CD4-positive, alpha-beta memory T cell (primary cell): ENCODE measurements around the gene SSH2. TPM values are rescaled to one million over a fixed set of nuclear protein-coding genes. Genes with fewer than 3 reads are reported as not detected.

Source experiments
- CTCF ChIA-PET: fragments of 350-600 bp; sonication (Branson Sonifier 250); formaldehyde crosslinking; loops from one replicate; lab custom pipeline; 2021; ENCODE audit warnings: inconsistent platforms; ENCODE audit not compliant: partially characterized antibody; lab: Charles Lee
- POLR2A ChIA-PET: fragments of 350-600 bp; sonication (Branson Sonifier 250); formaldehyde crosslinking; loops from one replicate; lab custom pipeline; 2021; ENCODE audit not compliant: partially characterized antibody; lab: Charles Lee
- DNase-seq, 5 donors: peaks; one replicate each; pipeline versions ENCODE4 v3.0.0 to v3.0.0-alpha.2; 2020 to 2022; ENCODE audit warnings: mixed read lengths in 1 of 5
- H3K27ac ChIP-seq: one replicate; pipeline ENCODE4 v1.7.0; 2013; ENCODE audit warnings: low read depth, low read length
- H3K27me3 ChIP-seq: 2 replicates; pipeline ENCODE4 v1.7.0; 2013; ENCODE audit warnings: mild to moderate bottlenecking, low read length, moderate library complexity; ENCODE audit not compliant: insufficient read depth
- H3K36me3 ChIP-seq: 2 replicates; pipeline ENCODE4 v1.7.0; 2013; ENCODE audit warnings: mild to moderate bottlenecking, low read length, moderate library complexity; ENCODE audit not compliant: insufficient read depth
- H3K4me1 ChIP-seq: 2 replicates; pipeline ENCODE4 v1.7.0; 2013; ENCODE audit warnings: mild to moderate bottlenecking, low read length, moderate library complexity; ENCODE audit not compliant: insufficient read depth
- H3K4me3 ChIP-seq, 2 donors: one replicate each; pipeline ENCODE4 v1.7.0; 2013; ENCODE audit warnings: low read length in 2 of 2, mild to moderate bottlenecking in 1 of 2
- H3K9me3 ChIP-seq, 2 donors: one replicate each; pipeline ENCODE4 v1.7.0; 2013; ENCODE audit warnings: low read length in 2 of 2, control low read depth in 1 of 2; ENCODE audit not compliant: control insufficient read depth in 1 of 2
- H3K27ac Mint-ChIP-seq, 7 donors: one replicate each; pipeline ENCODE4 v1.8.0; 2020 to 2021; ENCODE audit warnings: mixed read lengths in 7 of 7, mild to moderate bottlenecking in 6 of 7, inconsistent platforms in 3 of 7, moderate library complexity in 3 of 7
- H3K27me3 Mint-ChIP-seq, 2 donors: one replicate each; pipeline ENCODE4 v1.8.0; 2020 to 2021; ENCODE audit warnings: mixed read lengths in 2 of 2
- H3K36me3 Mint-ChIP-seq, 2 donors: one replicate each; pipeline ENCODE4 v1.8.0; 2020 to 2021; ENCODE audit warnings: mixed read lengths in 2 of 2, inconsistent platforms in 1 of 2, mild to moderate bottlenecking in 1 of 2
- H3K4me1 Mint-ChIP-seq, 4 donors: one replicate each; pipeline ENCODE4 v1.8.0; 2020 to 2021; ENCODE audit warnings: mixed read lengths in 4 of 4, mild to moderate bottlenecking in 1 of 4
- H3K4me3 Mint-ChIP-seq, 8 donors: one replicate each; pipeline ENCODE4 v1.8.0; 2020 to 2021; ENCODE audit warnings: mixed read lengths in 8 of 8, mild to moderate bottlenecking in 7 of 8, moderate library complexity in 6 of 8, inconsistent platforms in 3 of 8
- H3K9me3 Mint-ChIP-seq, 8 donors: one replicate each; pipeline ENCODE4 v1.8.0; 2020 to 2021; ENCODE audit warnings: mixed read lengths in 8 of 8, mild to moderate bottlenecking in 5 of 8, inconsistent platforms in 3 of 8, moderate library complexity in 1 of 8
- intact Hi-C: fragments of 100-400 bp; cut with micrococcal nuclease; formaldehyde crosslinking; loops from one replicate; pipeline ENCODE4 v1.15.1; 2023
- polyA plus RNA-seq, 2 donors: library from polyadenylated mRNA; unstranded; fragments of 300-500 nt; fragmentation: Illumina TruSeq; gene quantifications; one replicate each; pipeline ENCODE4 v1.2.3, GENCODE V29; 2021
- total RNA-seq, 2 experiments: library from RNA; stranded (reverse); gene quantifications; one replicate each; pipeline ENCODE4 v1.2.3, GENCODE V29; 2021

Gene SSH2
- total and polyA plus RNA-seq, 4 experiments from 2014 or later: 13.5 to 70.4 (median 54.2) TPM

DNA sequence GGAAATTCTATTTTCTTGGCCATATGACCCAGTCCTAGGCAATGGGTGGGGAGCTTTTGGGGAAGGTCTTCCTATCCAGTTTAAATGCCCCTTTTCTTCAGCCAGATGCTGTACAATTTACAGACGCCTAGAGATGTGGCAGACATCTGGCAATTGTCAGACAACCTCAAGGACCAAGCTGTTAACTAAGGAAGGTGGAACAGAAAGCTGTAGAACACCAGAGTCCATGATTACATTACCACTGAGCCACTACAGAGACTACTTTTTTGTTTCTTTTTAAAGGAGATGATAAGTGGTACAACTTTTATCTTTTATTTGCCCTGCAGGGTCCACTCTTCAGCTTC, 286.2 kb downstream of the SSH2 start:
- Histone ChIP-seq H3K4me3 (no peak overlapping the region), H3K27ac (no peak overlapping the region), H3K36me3 (peaks cover 28% of the 10 kb centered on the region), H3K4me1 (no peaks in the 10 kb centered on the region), H3K27me3 (no peaks in the 10 kb centered on the region), H3K9me3 (no peaks in the 10 kb centered on the region)
- Mint-ChIP-seq H3K27ac (peak overlapping the region in 2 of 7 donors; percentile 16 to 54), H3K36me3 (peaks cover 19 to 48% of the 10 kb centered on the region in 2 donors), H3K4me3 (no peak overlapping the region), H3K27me3 (no peaks in the 10 kb centered on the region), H3K4me1 (peaks cover 7 to 19% (median 13%) of the 10 kb centered on the region in 4 donors), H3K9me3 (no peaks in the 10 kb centered on the region)
- ChIA-PET CTCF (interaction anchor here (0.7 to 2.3 kb wide), 4 partner anchors 8 to 378 kb away, joined by 3 to 9 read pairs (median 3); no protein-coding TSS in a partner anchor), POLR2A (interaction anchor here (1.4 kb wide), 1 partner anchor 10 kb away, joined by 3 read pairs; no protein-coding TSS in a partner anchor)
- DNase-seq: no peak
- intact Hi-C loops: no loop called here

DNA sequence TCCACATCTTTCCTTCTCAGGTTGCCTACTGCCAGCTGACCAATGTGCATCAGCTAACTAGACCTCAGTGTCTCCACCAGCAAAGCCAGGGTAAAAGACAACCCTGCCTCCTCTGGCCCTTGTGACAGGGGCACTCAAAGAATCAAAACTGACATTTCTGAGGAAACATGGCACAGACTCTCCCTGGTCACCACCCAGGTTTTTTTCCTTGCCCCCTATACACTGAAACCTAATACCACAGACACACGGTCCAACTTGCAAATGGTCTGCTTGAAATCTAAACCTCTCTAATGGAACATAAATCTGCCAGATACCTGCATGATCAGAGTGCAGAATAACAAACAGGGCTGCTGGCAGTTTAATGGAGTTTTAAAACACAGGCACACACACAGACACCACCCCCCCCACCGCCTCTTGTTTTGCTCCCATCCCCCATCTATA, 287.8 kb downstream of the SSH2 start:
- H3K4me3 ChIP-seq: no peak overlapping the region
- intact Hi-C loops: no loop called here
- H3K4me1 Mint-ChIP-seq: peaks cover 7 to 19% (median 12%) of the 10 kb centered on the region in 4 donors
- H3K4me1 ChIP-seq: no peaks in the 10 kb centered on the region
- ChIA-PET POLR2A (interaction anchor here (0.7 to 1.0 kb wide), 2 partner anchors 10 to 15 kb away, joined by 3 to 4 read pairs; no protein-coding TSS in a partner anchor), CTCF (interaction anchor here (1.0 to 6.8 kb wide), 8 partner anchors 9 to 379 kb away, joined by 3 to 141 read pairs (median 4); no protein-coding TSS in a partner anchor)
- H3K9me3 Mint-ChIP-seq: no peaks in the 10 kb centered on the region
- peaks cover 18% of the 10 kb centered on the region for H3K36me3 ChIP-seq
- no peaks in the 10 kb centered on the region for H3K9me3 ChIP-seq
- no peak for DNase-seq
- H3K27me3 ChIP-seq: no peaks in the 10 kb centered on the region
- H3K27ac ChIP-seq: no peak overlapping the region
- H3K27ac Mint-ChIP-seq: peak overlapping the region; percentile 29 to 80 (median 46)
- H3K4me3 Mint-ChIP-seq: no peak overlapping the region
- H3K27me3 Mint-ChIP-seq: no peaks in the 10 kb centered on the region
- H3K36me3 Mint-ChIP-seq: peaks cover 9 to 40% of the 10 kb centered on the region in 2 donors

DNA sequence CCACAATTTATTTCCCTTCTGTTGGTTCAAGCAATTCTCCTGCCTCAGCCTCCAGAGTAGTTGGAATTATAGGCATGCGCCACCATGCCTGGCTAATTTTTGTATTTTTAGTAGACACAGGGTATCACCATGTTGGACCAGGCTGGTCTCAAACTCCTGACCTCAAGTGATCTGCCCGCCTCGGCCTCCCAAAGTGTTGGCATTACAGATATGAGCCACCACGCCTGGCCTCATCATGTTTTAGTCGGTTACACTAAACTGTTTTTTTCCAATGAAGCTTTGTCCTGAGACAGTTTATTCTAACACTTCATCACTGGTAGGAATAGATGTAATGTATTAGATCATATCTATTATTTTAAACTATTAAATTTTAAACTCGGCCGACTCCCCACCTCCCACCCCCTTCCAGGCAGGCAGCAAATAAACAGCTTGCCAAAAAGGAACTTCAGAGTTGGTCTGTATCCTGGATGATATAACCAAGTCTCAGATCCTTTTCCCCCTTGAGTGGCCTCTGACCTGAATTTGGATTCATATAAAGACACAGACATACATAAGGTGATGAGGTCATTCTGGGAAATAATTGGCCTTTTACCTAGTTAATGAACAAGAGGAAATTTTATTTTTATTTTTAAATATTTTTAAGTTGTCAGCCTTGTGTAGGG, 288.9 kb downstream of the SSH2 start:
- Mint-ChIP-seq H3K4me3 (no peak overlapping the region), H3K4me1 (peaks cover 7 to 19% (median 13%) of the 10 kb centered on the region in 4 donors), H3K36me3 (peaks cover 16 to 48% of the 10 kb centered on the region in 2 donors), H3K9me3 (no peaks in the 10 kb centered on the region), H3K27ac (peak overlapping the region in 2 of 7 donors; percentile 36 to 71), H3K27me3 (no peaks in the 10 kb centered on the region)
- Histone ChIP-seq H3K4me3 (no peak overlapping the region), H3K27ac (no peak overlapping the region), H3K9me3 (no peaks in the 10 kb centered on the region), H3K27me3 (no peaks in the 10 kb centered on the region), H3K36me3 (peaks cover 25% of the 10 kb centered on the region), H3K4me1 (no peaks in the 10 kb centered on the region)
- intact Hi-C loops: no loop called here
- CTCF ChIA-PET: interaction anchor here (1.1 to 6.8 kb wide), 3 partner anchors 24 to 299 kb away, joined by 3 to 141 read pairs (median 5); no protein-coding TSS in a partner anchor
- POLR2A ChIA-PET: no interaction called here
- no peak for DNase-seq

- Histone ChIP-seq H3K4me1 (no peaks in the 10 kb centered on the region), H3K27ac (no peak overlapping the region), H3K4me3 (no peak overlapping the region), H3K9me3 (no peaks in the 10 kb centered on the region), H3K27me3 (no peaks in the 10 kb centered on the region), H3K36me3 (peaks cover 25% of the 10 kb centered on the region)
- ChIA-PET CTCF (interaction anchor here (1.3 to 6.8 kb wide), 8 partner anchors 15 to 168 kb away, joined by 5 to 141 read pairs (median 8); no protein-coding TSS in a partner anchor), POLR2A (interaction anchor here (1.1 to 2.5 kb wide), 2 partner anchors 23 to 83 kb away, joined by 3 to 14 read pairs; no protein-coding TSS in a partner anchor)
- no peak for DNase-seq
- Mint-ChIP-seq H3K27ac (peak overlapping the region in 5 of 7 donors; percentile 60 to 96 (median 75)), H3K9me3 (no peaks in the 10 kb centered on the region), H3K4me1 (peaks cover 7 to 19% (median 13%) of the 10 kb centered on the region in 4 donors), H3K36me3 (peaks cover 20 to 48% of the 10 kb centered on the region in 2 donors), H3K4me3 (no peak overlapping the region), H3K27me3 (no peaks in the 10 kb centered on the region)
- intact Hi-C loops: no loop called here
Measured at GRCh38 chr17:29640413-29640812, 289.6 kb downstream of the SSH2 start.

- H3K4me3 ChIP-seq: no peak overlapping the region
- no peaks in the 10 kb centered on the region for H3K27me3 ChIP-seq
- peaks cover 69% of the 10 kb centered on the region for H3K36me3 ChIP-seq
- Mint-ChIP-seq H3K4me1 (peaks cover 4 to 7% (median 5%) of the 10 kb centered on the region in 4 donors), H3K27ac (peak overlapping the region in 3 of 7 donors; percentile 25 to 80 (median 70)), H3K9me3 (no peaks in the 10 kb centered on the region), H3K36me3 (peaks cover 29 to 69% of the 10 kb centered on the region in 2 donors), H3K4me3 (peak overlapping the region in 1 of 8 donors; percentile 18), H3K27me3 (no peaks in the 10 kb centered on the region)
- intact Hi-C loops: no loop called here
- no peak overlapping the region for H3K27ac ChIP-seq
- no peaks in the 10 kb centered on the region for H3K4me1 ChIP-seq
- DNase-seq: no peak
- ChIA-PET POLR2A (interaction anchor here (1.4 kb wide), 1 partner anchor 68 kb away, joined by 3 read pairs; no protein-coding TSS in a partner anchor), CTCF (interaction anchor here (1.0 kb wide), 1 partner anchor 17 kb away, joined by 4 read pairs; no protein-coding TSS in a partner anchor)
- H3K9me3 ChIP-seq: no peaks in the 10 kb centered on the region
Measured at GRCh38 chr17:29633886-29634285, 296.1 kb downstream of the SSH2 start.

DNA sequence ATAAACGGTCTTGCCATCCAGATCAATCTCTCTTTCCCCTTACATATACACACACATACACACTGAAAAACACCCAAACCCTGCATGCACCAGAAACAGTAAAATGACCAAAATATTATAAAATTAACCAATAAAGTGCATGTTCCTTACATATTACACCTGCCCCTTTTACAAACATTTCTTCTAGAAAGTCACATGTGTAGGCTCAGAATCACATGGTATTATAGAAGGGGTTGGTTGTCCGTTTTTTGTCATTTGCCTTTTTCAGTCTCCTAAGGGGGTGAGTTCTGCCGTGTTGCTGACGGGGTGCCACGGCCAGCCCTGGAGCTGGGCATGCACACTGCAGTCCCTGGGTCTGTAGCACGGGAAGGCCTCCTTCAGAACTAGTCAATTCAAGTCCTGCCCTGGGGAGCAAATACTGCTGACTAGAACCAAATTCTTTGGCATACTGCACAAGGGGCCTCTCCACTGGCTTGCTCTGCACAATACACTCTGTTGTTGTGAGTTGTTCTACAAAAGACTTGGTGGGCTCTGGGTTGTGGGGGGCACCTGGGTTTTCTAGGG, 299.3 kb downstream of the SSH2 start:
- H3K4me3 ChIP-seq: no peak overlapping the region
- Mint-ChIP-seq H3K36me3 (peaks cover 20 to 65% of the 10 kb centered on the region in 2 donors), H3K9me3 (no peaks in the 10 kb centered on the region), H3K4me3 (no peak overlapping the region), H3K27ac (peak overlapping the region in 3 of 7 donors; percentile 21 to 76 (median 46)), H3K27me3 (no peaks in the 10 kb centered on the region), H3K4me1 (peaks cover 4 to 14% (median 10%) of the 10 kb centered on the region in 4 donors)
- POLR2A ChIA-PET: no interaction called here
- CTCF ChIA-PET: interaction anchor here (2.6 kb wide), 1 partner anchor 13 kb away, joined by 10 read pairs; no protein-coding TSS in a partner anchor
- no peak overlapping the region for H3K27ac ChIP-seq
- H3K4me1 ChIP-seq: no peaks in the 10 kb centered on the region
- intact Hi-C loops: no loop called here
- peaks cover 55% of the 10 kb centered on the region for H3K36me3 ChIP-seq
- no peaks in the 10 kb centered on the region for H3K27me3 ChIP-seq
- DNase-seq: no peak
- H3K9me3 ChIP-seq: no peaks in the 10 kb centered on the region

DNA sequence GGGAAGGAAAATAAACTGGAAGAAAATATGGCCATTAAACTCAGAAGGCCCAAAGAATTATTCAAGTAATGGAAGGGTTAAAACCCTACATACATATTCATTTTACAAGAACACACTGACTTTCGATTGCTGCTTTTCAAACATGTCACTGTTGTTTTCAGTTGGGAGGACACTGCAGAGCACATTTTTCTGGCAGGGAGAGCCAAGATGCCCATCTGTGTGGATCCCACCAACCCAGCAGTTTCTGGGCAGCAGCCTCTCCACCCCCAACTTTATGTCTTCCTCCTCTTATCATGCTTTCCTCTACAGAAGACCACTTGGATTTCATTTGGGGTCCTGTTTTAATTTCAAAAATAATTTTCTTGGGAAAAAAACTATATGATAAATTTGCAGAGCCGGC, 300.2 kb downstream of the SSH2 start:
- Histone ChIP-seq H3K4me1 (no peaks in the 10 kb centered on the region), H3K36me3 (peaks cover 47% of the 10 kb centered on the region), H3K27ac (no peak overlapping the region), H3K4me3 (no peak overlapping the region), H3K9me3 (no peaks in the 10 kb centered on the region), H3K27me3 (no peaks in the 10 kb centered on the region)
- Mint-ChIP-seq H3K4me1 (peaks cover 7 to 16% (median 10%) of the 10 kb centered on the region in 4 donors), H3K27me3 (no peaks in the 10 kb centered on the region), H3K4me3 (no peak overlapping the region), H3K36me3 (peaks cover 18 to 59% of the 10 kb centered on the region in 2 donors), H3K9me3 (no peaks in the 10 kb centered on the region), H3K27ac (peak overlapping the region in 3 of 7 donors; percentile 11 to 53 (median 35))
- no peak for DNase-seq
- ChIA-PET CTCF (no interaction called here), POLR2A (interaction anchor here (1.0 kb wide), 1 partner anchor 9 kb away, joined by 4 read pairs; no protein-coding TSS in a partner anchor)
- intact Hi-C loops: no loop called here
